T-cell (primary cell): Measurements from ENCODE around the gene MPHOSPH9. TPM values are rescaled to one million over a fixed set of nuclear protein-coding genes. Genes with fewer than 3 reads are reported as not detected.

Experiments
- ATAC-seq, 4 experiments: fragments of 200-7000 bp in 3 of 4; fragments of 150-1000 bp in 1 of 4; cut with Tn5 transposase; replicated peaks in 1 of 4; 1 replicate in 3 of 4; 2 replicates in 1 of 4; pipeline ENCODE4 v1.10.0; 2021; ENCODE audit warnings: moderate library complexity in 3 of 4, mild to moderate bottlenecking in 2 of 4, moderate number of reproducible peaks in 1 of 4
- CTCF ChIA-PET, 2 donors: fragments of 300-600 bp; sonication (Branson Sonifier 250); formaldehyde crosslinking; loops; one replicate each; lab custom pipeline; 2022; ENCODE audit warnings: antibody characterized with exemption in 2 of 2; lab: Charles Lee
- POLR2A ChIA-PET, 2 donors: fragments of 300-600 bp; sonication (Branson Sonifier 250); formaldehyde crosslinking; loops; one replicate each; lab custom pipeline; 2022; ENCODE audit warnings: antibody characterized with exemption in 2 of 2; lab: Charles Lee
- DNase-seq, 35 experiments: peaks; one replicate each; pipeline versions ENCODE4 v3.0.0 to v3.0.0-alpha.2; 2013 to 2023
- H3K27ac ChIP-seq: one replicate; pipeline ENCODE4 v1.5.1; 2013; ENCODE audit warnings: low read length
- H3K27me3 ChIP-seq, 2 experiments: replicated peaks in 1 of 2; 1 replicate in 1 of 2; 2 replicates in 1 of 2; pipeline versions ENCODE4 v1.6.1 to v1.7.0; 2013; ENCODE audit warnings: low read length in 1 of 2, mixed read lengths in 1 of 2; ENCODE audit not compliant: control insufficient read depth in 2 of 2, insufficient read depth in 2 of 2; ENCODE audit errors: extremely low read depth in 1 of 2
- H3K36me3 ChIP-seq, 2 donors: 1 replicate in 1 of 2; 2 replicates in 1 of 2; pipeline versions ENCODE4 v1.6.1 to v1.7.0; 2013; ENCODE audit warnings: low read length in 1 of 2; ENCODE audit not compliant: control insufficient read depth in 2 of 2, insufficient read depth in 1 of 2; ENCODE audit errors: extremely low read depth in 1 of 2
- H3K4me1 ChIP-seq, 2 experiments: 1 replicate in 1 of 2; 2 replicates in 1 of 2; pipeline versions ENCODE4 v1.6.1 to v1.7.0; 2013; ENCODE audit warnings: low read length in 2 of 2, mixed read lengths in 1 of 2; ENCODE audit not compliant: insufficient read depth in 2 of 2, control insufficient read depth in 1 of 2; ENCODE audit errors: extremely low read depth in 1 of 2
- H3K4me3 ChIP-seq, 2 donors: 1 replicate in 1 of 2; 2 replicates in 1 of 2; pipeline versions ENCODE4 v1.5.1 to v1.7.0; 2013; ENCODE audit warnings: mild to moderate bottlenecking in 2 of 2, low read length in 1 of 2, moderate library complexity in 1 of 2; ENCODE audit not compliant: control insufficient read depth in 1 of 2; ENCODE audit errors: extremely low read depth in 1 of 2
- H3K9me3 ChIP-seq: 2 replicates; pipeline ENCODE4 v1.7.0; 2013
- H3K27ac Mint-ChIP-seq, 2 donors: one replicate each; pipeline ENCODE4 v1.8.0; 2020 to 2021; ENCODE audit warnings: mild to moderate bottlenecking in 2 of 2, mixed read lengths in 2 of 2
- H3K27me3 Mint-ChIP-seq, 2 donors: one replicate each; pipeline ENCODE4 v1.8.0; 2021 to 2022; ENCODE audit warnings: mixed read lengths in 2 of 2
- H3K36me3 Mint-ChIP-seq: one replicate; pipeline ENCODE4 v1.8.0; 2021; ENCODE audit warnings: mixed read lengths
- H3K4me1 Mint-ChIP-seq, 3 donors: one replicate each; pipeline ENCODE4 v1.8.0; 2020 to 2022; ENCODE audit warnings: mixed read lengths in 3 of 3, mild to moderate bottlenecking in 1 of 3
- H3K4me3 Mint-ChIP-seq, 3 donors: one replicate each; pipeline ENCODE4 v1.8.0; 2020 to 2022; ENCODE audit warnings: mild to moderate bottlenecking in 3 of 3, mixed read lengths in 3 of 3, moderate library complexity in 3 of 3
- H3K9me3 Mint-ChIP-seq, 3 donors: one replicate each; pipeline ENCODE4 v1.8.0; 2020 to 2022; ENCODE audit warnings: mixed read lengths in 3 of 3
- WGBS: methylation state at CpG from one replicate; pipeline ENCODE4 v1.1.5; 2013; ENCODE audit warnings: missing lambda C conversion rate; ENCODE audit not compliant: insufficient coverage; 5-methylcytosine and 5-hydroxymethylcytosine counted together
- total RNA-seq, 35 experiments: library from RNA in 6 of 35; stranded (reverse) in 6 of 35; fragments of 120-200 nt in 1 of 35; gene quantifications; one replicate each; pipeline versions ENCODE4 v1.2.1 to v1.2.4 and lab custom pipeline; 2013 to 2026

The MPHOSPH9 gene
- total RNA-seq, 5 donors from 2014 or later (not counting 1 experiment from before 2014, with no cell fraction given), result 48.5 to 105 (median 56.3) TPM

DNA sequence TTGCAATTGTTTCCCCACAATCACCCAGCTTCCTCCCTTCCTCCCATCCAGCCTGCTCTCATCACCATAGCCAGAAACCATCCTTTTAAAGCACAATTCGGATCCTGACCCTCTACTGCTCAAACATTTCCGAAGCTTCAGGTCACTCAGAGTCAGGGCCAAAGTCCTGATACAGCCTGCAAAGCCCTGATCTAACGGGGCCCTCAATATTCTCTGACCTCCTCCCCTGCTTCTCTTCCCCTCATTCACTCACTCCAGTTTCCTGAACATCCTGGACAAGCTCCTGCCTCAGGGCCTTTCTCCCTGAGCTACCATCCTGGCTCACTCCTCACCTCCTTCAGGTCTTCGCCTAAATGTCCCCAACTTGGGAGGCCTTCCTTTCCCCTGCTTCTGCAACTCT is 128.1 kb downstream of the MPHOSPH9 start:
- Histone ChIP-seq H3K4me1 (peaks cover 28 to 56% of the 10 kb centered on the region in 2 experiments), H3K4me3 (no peak overlapping the region), H3K36me3 (peaks cover 0 to 6% of the 10 kb centered on the region in 2 donors), H3K9me3 (no peaks in the 10 kb centered on the region), H3K27ac (no peak overlapping the region), H3K27me3 (no peaks in the 10 kb centered on the region)
- CTCF ChIA-PET, result no interaction called here
- Mint-ChIP-seq H3K36me3 (peaks cover 25% of the 10 kb centered on the region), H3K27ac (peak overlapping the region; percentile 93 to 97), H3K9me3 (no peaks in the 10 kb centered on the region), H3K4me1 (peaks cover 60 to 73% (median 63%) of the 10 kb centered on the region in 3 donors), H3K4me3 (peak overlapping the region in 1 of 3 donors; percentile 74), H3K27me3 (no peaks in the 10 kb centered on the region)
- DNase-seq (no peak), ATAC-seq (no peak)
- WGBS, result 98% methylated on average over 4 of the region's 4 CpGs
- POLR2A ChIA-PET, result interaction anchor here in 1 of 2 donors (1.1 kb wide), 1 partner anchor 18 kb away, joined by 4 read pairs; no protein-coding TSS in a partner anchor

Other genes starting within 250 kb of the MPHOSPH9 start
- 10 to 100 TPM; 32.0 to 56.5 (median 34.8) TPM for gene PITPNM2, start 82.1 kb downstream of the MPHOSPH9 start, total RNA-seq
- 10 to 100 TPM; 33.7 to 49.7 (median 42.4) TPM for gene MTRFR, start 295 bp upstream of the MPHOSPH9 start, total RNA-seq
- gene CDK2AP1, start 38.7 kb upstream of the MPHOSPH9 start, total RNA-seq, result 10 to 100 TPM in 1 of 5 donors, 1 to 10 TPM in 4; 3.5 to 10.8 (median 8.5) TPM
- 10 to 100 TPM; 36.1 to 42.1 (median 38.6) TPM for gene SBNO1, start 131.7 kb upstream of the MPHOSPH9 start, total RNA-seq
- gene KMT5A, start 151.0 kb upstream of the MPHOSPH9 start, total RNA-seq, result 10 to 100 TPM; 21.1 to 34.2 (median 31.8) TPM
- gene RILPL2, start 203.5 kb upstream of the MPHOSPH9 start, total RNA-seq, result 10 to 100 TPM in 1 of 5 donors, 1 to 10 TPM in 4; 6.0 to 10.2 (median 7.1) TPM
- gene SNRNP35, start 225.0 kb upstream of the MPHOSPH9 start, total RNA-seq, result 10 to 100 TPM; 32.6 to 46.1 (median 43.2) TPM